GM19438 (cell line): Measurements from ENCODE around the gene CLEC4M.
"Not testable (repeated sequence)": the region's sequence is repeated elsewhere in the genome, so short reads cannot be mapped to it uniquely, and the experiment has no call there.

ENCODE experiments used
- ATAC-seq: cut with Tn5 transposase; IDR thresholded peaks from one replicate; pipeline ENCODE4 v1.9.1; 2021; ENCODE audit warnings: low read depth; ENCODE audit not compliant: unreplicated experiment

CLEC4M gene

GRCh38 chr19:7769171-7769570 lies 6.1 kb downstream of the CLEC4M start:
- no peak for ATAC-seq

- no peak for ATAC-seq
Observed at GRCh38 chr19:7771072-7771471, 8.0 kb downstream of the CLEC4M start.

- ATAC-seq, result no peak
Observed at GRCh38 chr19:7772752-7773291, 9.8 kb downstream of the CLEC4M start.

GRCh38 chr19:7773841-7774240 lies 10.8 kb downstream of the CLEC4M start:
- no peak for ATAC-seq

GRCh38 chr19:7775761-7776160 lies 12.7 kb downstream of the CLEC4M start:
- ATAC-seq, result no peak

- ATAC-seq, result no peak
Observed at GRCh38 chr19:7778081-7778480, 15.0 kb downstream of the CLEC4M start.

GRCh38 chr19:7779631-7780486 lies 16.8 kb downstream of the CLEC4M start:
- ATAC-seq, result no peak

- no peak for ATAC-seq
Observed at GRCh38 chr19:7781157-7781556, 18.1 kb downstream of the CLEC4M start.

- ATAC-seq, result no peak
Observed at GRCh38 chr19:7783991-7784423, 21.0 kb downstream of the CLEC4M start.

GRCh38 chr19:7784856-7785255 lies 21.8 kb downstream of the CLEC4M start:
- ATAC-seq, result no peak

- ATAC-seq, result no peak
Observed at GRCh38 chr19:7787141-7787540, 24.1 kb downstream of the CLEC4M start.

GRCh38 chr19:7787602-7788177 lies 24.6 kb downstream of the CLEC4M start:
- no peak for ATAC-seq

- no peak for ATAC-seq
Observed at GRCh38 chr19:7788178-7788932, 25.3 kb downstream of the CLEC4M start.

- ATAC-seq, result no peak
Observed at GRCh38 chr19:7788933-7789323, 25.9 kb downstream of the CLEC4M start.

GRCh38 chr19:7789447-7789846 lies 26.4 kb downstream of the CLEC4M start:
- ATAC-seq, result no peak

- no peak for ATAC-seq
Observed at GRCh38 chr19:7790416-7790815, 27.4 kb downstream of the CLEC4M start.

GRCh38 chr19:7792281-7792680 lies 29.2 kb downstream of the CLEC4M start:
- no peak for ATAC-seq

GRCh38 chr19:7792701-7793100 lies 29.7 kb downstream of the CLEC4M start:
- ATAC-seq, result not testable (repeated sequence)

- no peak for ATAC-seq
Observed at GRCh38 chr19:7793493-7793892, 30.4 kb downstream of the CLEC4M start.

- ATAC-seq, result no peak
Observed at GRCh38 chr19:7795555-7796161, 32.6 kb downstream of the CLEC4M start.
